ENCODE results near the gene ACKR3. TPM values are rescaled to one million over a fixed set of nuclear protein-coding genes. Genes with fewer than 3 reads are reported as not detected.

The ACKR3 gene
- total RNA-seq, 1 donor from 2014 or later = 1.8 TPM

GRCh38 chr2:236562434-236562833 is 7.2 kb upstream of the ACKR3 start:
- DNase-seq (ENCODE audit: low spot score) = no peak
- no peak overlapping the region for H3K4me3 Mint-ChIP-seq (ENCODE audit: low read depth)
- H3K9me3 Mint-ChIP-seq = no peaks in the 10 kb centered on the region
- intact Hi-C loops (cut with micrococcal nuclease) = no loop called here
- peaks cover 22% of the 10 kb centered on the region for H3K4me1 Mint-ChIP-seq (ENCODE audit: low read depth)
- no peak overlapping the region for H3K27ac Mint-ChIP-seq
- H3K36me3 Mint-ChIP-seq (ENCODE audit: low read depth) = peaks cover 25% of the 10 kb centered on the region
- H3K27me3 Mint-ChIP-seq (ENCODE audit: low read depth) = peaks cover 5% of the 10 kb centered on the region

- Mint-ChIP-seq H3K4me1 (ENCODE audit: low read depth) (peaks cover 18% of the 10 kb centered on the region), H3K9me3 (no peaks in the 10 kb centered on the region), H3K36me3 (ENCODE audit: low read depth) (peaks cover 25% of the 10 kb centered on the region), H3K27ac (no peak overlapping the region), H3K4me3 (ENCODE audit: low read depth) (no peak overlapping the region), H3K27me3 (ENCODE audit: low read depth) (peaks cover 12% of the 10 kb centered on the region)
- no peak for DNase-seq (ENCODE audit: low spot score)
- intact Hi-C loops (cut with micrococcal nuclease) = no loop called here
Measured at GRCh38 chr2:236563953-236564352, 5.7 kb upstream of the ACKR3 start.

GRCh38 chr2:236565212-236565611 is 4.4 kb upstream of the ACKR3 start:
- no peak overlapping the region for H3K27ac Mint-ChIP-seq
- H3K4me1 Mint-ChIP-seq (ENCODE audit: low read depth) = peaks cover 15% of the 10 kb centered on the region
- H3K27me3 Mint-ChIP-seq (ENCODE audit: low read depth) = peaks cover 12% of the 10 kb centered on the region
- no peak overlapping the region for H3K4me3 Mint-ChIP-seq (ENCODE audit: low read depth)
- H3K36me3 Mint-ChIP-seq (ENCODE audit: low read depth) = peaks cover 25% of the 10 kb centered on the region
- H3K9me3 Mint-ChIP-seq = no peaks in the 10 kb centered on the region
- intact Hi-C loops (cut with micrococcal nuclease) = loop anchor here (5.0 kb wide), 1 partner anchor 33 kb away; no protein-coding TSS in a partner anchor
- DNase-seq (ENCODE audit: low spot score) = no peak

GRCh38 chr2:236565879-236566402 is 3.7 kb upstream of the ACKR3 start:
- no peaks in the 10 kb centered on the region for H3K9me3 Mint-ChIP-seq
- H3K27ac Mint-ChIP-seq = no peak overlapping the region
- peaks cover 12% of the 10 kb centered on the region for H3K27me3 Mint-ChIP-seq (ENCODE audit: low read depth)
- H3K4me3 Mint-ChIP-seq (ENCODE audit: low read depth) = no peak overlapping the region
- peaks cover 19% of the 10 kb centered on the region for H3K4me1 Mint-ChIP-seq (ENCODE audit: low read depth)
- intact Hi-C loops (cut with micrococcal nuclease) = loop anchor here (5.0 kb wide), 1 partner anchor 34 kb away; no protein-coding TSS in a partner anchor
- peaks cover 20% of the 10 kb centered on the region for H3K36me3 Mint-ChIP-seq (ENCODE audit: low read depth)
- DNase-seq (ENCODE audit: low spot score) = no peak

GRCh38 chr2:236566596-236566995 is 3.0 kb upstream of the ACKR3 start:
- intact Hi-C loops (cut with micrococcal nuclease) = loop anchor here (5.0 kb wide), 1 partner anchor 34 kb away; no protein-coding TSS in a partner anchor
- H3K4me1 Mint-ChIP-seq (ENCODE audit: low read depth) = peaks cover 19% of the 10 kb centered on the region
- H3K27ac Mint-ChIP-seq = no peak overlapping the region
- no peaks in the 10 kb centered on the region for H3K9me3 Mint-ChIP-seq
- peaks cover 16% of the 10 kb centered on the region for H3K36me3 Mint-ChIP-seq (ENCODE audit: low read depth)
- peaks cover 12% of the 10 kb centered on the region for H3K27me3 Mint-ChIP-seq (ENCODE audit: low read depth)
- no peak for DNase-seq (ENCODE audit: low spot score)
- no peak overlapping the region for H3K4me3 Mint-ChIP-seq (ENCODE audit: low read depth)

- no peaks in the 10 kb centered on the region for H3K9me3 Mint-ChIP-seq
- H3K4me3 Mint-ChIP-seq (ENCODE audit: low read depth) = peak overlapping the region; percentile 68
- DNase-seq (ENCODE audit: low spot score) = no peak
- no peaks in the 10 kb centered on the region for H3K36me3 Mint-ChIP-seq (ENCODE audit: low read depth)
- intact Hi-C loops (cut with micrococcal nuclease) = loop anchor here (2.0 to 5.0 kb wide), 2 partner anchors 21 to 36 kb away; no protein-coding TSS in a partner anchor
- peaks cover 19% of the 10 kb centered on the region for H3K4me1 Mint-ChIP-seq (ENCODE audit: low read depth)
- H3K27me3 Mint-ChIP-seq (ENCODE audit: low read depth) = peaks cover 12% of the 10 kb centered on the region
- H3K27ac Mint-ChIP-seq = peak overlapping the region; percentile 49
Measured at GRCh38 chr2:236568068-236568921, 1.3 kb upstream of the ACKR3 start.

- intact Hi-C loops (cut with micrococcal nuclease) = loop anchor here (1.0 to 5.0 kb wide), 4 partner anchors 22 to 216 kb away; no protein-coding TSS in a partner anchor
- H3K4me1 Mint-ChIP-seq (ENCODE audit: low read depth) = peaks cover 19% of the 10 kb centered on the region
- no peak overlapping the region for H3K4me3 Mint-ChIP-seq (ENCODE audit: low read depth)
- H3K36me3 Mint-ChIP-seq (ENCODE audit: low read depth) = no peaks in the 10 kb centered on the region
- H3K27ac Mint-ChIP-seq = peak overlapping the region; percentile 29
- DNase-seq (ENCODE audit: low spot score) = no peak
- H3K9me3 Mint-ChIP-seq = no peaks in the 10 kb centered on the region
- H3K27me3 Mint-ChIP-seq (ENCODE audit: low read depth) = peaks cover 12% of the 10 kb centered on the region
Measured at GRCh38 chr2:236568922-236569572, 578 bp upstream of the ACKR3 start.

GRCh38 chr2:236570081-236570868 is 650 bp downstream of the ACKR3 start:
- DNase-seq (ENCODE audit: low spot score) = no peak
- no peaks in the 10 kb centered on the region for H3K9me3 Mint-ChIP-seq
- no peak overlapping the region for H3K27ac Mint-ChIP-seq
- no peaks in the 10 kb centered on the region for H3K36me3 Mint-ChIP-seq (ENCODE audit: low read depth)
- peaks cover 12% of the 10 kb centered on the region for H3K27me3 Mint-ChIP-seq (ENCODE audit: low read depth)
- H3K4me1 Mint-ChIP-seq (ENCODE audit: low read depth) = peaks cover 19% of the 10 kb centered on the region
- intact Hi-C loops (cut with micrococcal nuclease) = no loop called here
- H3K4me3 Mint-ChIP-seq (ENCODE audit: low read depth) = no peak overlapping the region

GRCh38 chr2:236571145-236571544 is 1.5 kb downstream of the ACKR3 start:
- H3K9me3 Mint-ChIP-seq = no peaks in the 10 kb centered on the region
- no peak overlapping the region for H3K27ac Mint-ChIP-seq
- H3K27me3 Mint-ChIP-seq (ENCODE audit: low read depth) = peaks cover 12% of the 10 kb centered on the region
- peaks cover 19% of the 10 kb centered on the region for H3K4me1 Mint-ChIP-seq (ENCODE audit: low read depth)
- no peak overlapping the region for H3K4me3 Mint-ChIP-seq (ENCODE audit: low read depth)
- intact Hi-C loops (cut with micrococcal nuclease) = no loop called here
- no peaks in the 10 kb centered on the region for H3K36me3 Mint-ChIP-seq (ENCODE audit: low read depth)
- DNase-seq (ENCODE audit: low spot score) = no peak

- intact Hi-C loops (cut with micrococcal nuclease) = no loop called here
- Mint-ChIP-seq H3K4me3 (ENCODE audit: low read depth) (no peak overlapping the region), H3K4me1 (ENCODE audit: low read depth) (peaks cover 19% of the 10 kb centered on the region), H3K27me3 (ENCODE audit: low read depth) (peaks cover 7% of the 10 kb centered on the region), H3K36me3 (ENCODE audit: low read depth) (no peaks in the 10 kb centered on the region), H3K9me3 (no peaks in the 10 kb centered on the region), H3K27ac (no peak overlapping the region)
- DNase-seq (ENCODE audit: low spot score) = no peak
Measured at GRCh38 chr2:236572482-236572881, 2.9 kb downstream of the ACKR3 start.

- Mint-ChIP-seq H3K27ac (no peak overlapping the region), H3K36me3 (ENCODE audit: low read depth) (no peaks in the 10 kb centered on the region), H3K27me3 (ENCODE audit: low read depth) (peaks cover 3% of the 10 kb centered on the region), H3K4me3 (ENCODE audit: low read depth) (no peak overlapping the region), H3K9me3 (no peaks in the 10 kb centered on the region), H3K4me1 (ENCODE audit: low read depth) (peaks cover 15% of the 10 kb centered on the region)
- DNase-seq (ENCODE audit: low spot score) = no peak
- intact Hi-C loops (cut with micrococcal nuclease) = no loop called here
Measured at GRCh38 chr2:236573066-236573929, 3.7 kb downstream of the ACKR3 start.

Data from activated T-helper 2 cell treated with anti-CD3 and anti-CD28 coated beads, Interferon-gamma antibody, Interleukin-2, Interleukin-4, amounts not matched to agents 10 μg/mL and 5 μg/mL and 100 μg/mL, durations not matched to agents 14 hours and 24 hours and 36 hours (primary cell).